ENCODE data around the gene SUMO3. TPM values are rescaled to one million over a fixed set of nuclear protein-coding genes. Genes with fewer than 3 reads are reported as not detected.

SUMO3 gene
- total RNA-seq, 3 donors from 2014 or later = 64.2 to 64.8 (median 64.4) TPM

GRCh38 chr21:44759628-44760285, 58.1 kb downstream of the SUMO3 start:
- DNase-seq (ENCODE audit: low spot score in 2 of 2) = no peak

GRCh38 chr21:44758781-44759627, 58.9 kb downstream of the SUMO3 start:
- DNase-seq (ENCODE audit: low spot score in 2 of 2) = no peak
- intact Hi-C loops (cut with DNase I; ENCODE audit: low total_unique reads) = no loop called here
- H3K27me3 ChIP-seq = no peaks in the 10 kb centered on the region

More at GRCh38 chr21:44759628-44760285, 58.1 kb downstream of the SUMO3 start:
- Histone ChIP-seq H3K27ac (no peak overlapping the region), H3K4me1 (no peaks in the 10 kb centered on the region), H3K4me3 (no peak overlapping the region), H3K36me3 (no peaks in the 10 kb centered on the region), H3K27me3 (no peaks in the 10 kb centered on the region), H3K9me3 (peaks cover 0 to 8% of the 10 kb centered on the region in 2 donors)
- intact Hi-C loops (cut with DNase I; ENCODE audit: low total_unique reads) = no loop called here
- TF ChIP-seq CTCF (IDR thresholded peaks at IDR 0.05) = no peak
- no peak for TF ChIP-seq POLR2A (IDR thresholded peaks at IDR 0.05)

GRCh38 chr21:44758141-44758561, 59.7 kb downstream of the SUMO3 start:
- DNase-seq (ENCODE audit: low spot score in 2 of 2) = no peak
- H3K27ac ChIP-seq = no peak overlapping the region
- intact Hi-C loops (cut with DNase I; ENCODE audit: low total_unique reads) = no loop called here
- H3K27me3 ChIP-seq = no peaks in the 10 kb centered on the region
- TF ChIP-seq CTCF (IDR thresholded peaks at IDR 0.05) = no peak
- TF ChIP-seq POLR2A (IDR thresholded peaks at IDR 0.05) = no peak
- TF ChIP-seq POLR2AphosphoS5 (IDR thresholded peaks at IDR 0.05) = no peak
- H3K4me3 ChIP-seq = no peak overlapping the region
- peaks cover 0 to 8% of the 10 kb centered on the region in 2 donors for H3K9me3 ChIP-seq
- no peaks in the 10 kb centered on the region for H3K36me3 ChIP-seq
- no peaks in the 10 kb centered on the region for H3K4me1 ChIP-seq

More at GRCh38 chr21:44758781-44759627, 58.9 kb downstream of the SUMO3 start:
- Histone ChIP-seq H3K4me1 (no peaks in the 10 kb centered on the region), H3K4me3 (no peak overlapping the region), H3K9me3 (peaks cover 0 to 8% of the 10 kb centered on the region in 2 donors), H3K36me3 (no peaks in the 10 kb centered on the region), H3K27ac (no peak overlapping the region)
- TF ChIP-seq POLR2AphosphoS5 (IDR thresholded peaks at IDR 0.05) (no peak), CTCF (IDR thresholded peaks at IDR 0.05) (no peak), POLR2A (IDR thresholded peaks at IDR 0.05) (no peak)

GRCh38 chr21:44757731-44758130, 60.1 kb downstream of the SUMO3 start:
- no peaks in the 10 kb centered on the region for H3K4me1 ChIP-seq
- H3K9me3 ChIP-seq = peaks cover 0 to 8% of the 10 kb centered on the region in 2 donors
- TF ChIP-seq POLR2AphosphoS5 (IDR thresholded peaks at IDR 0.05) = no peak
- intact Hi-C loops (cut with DNase I; ENCODE audit: low total_unique reads) = no loop called here
- H3K36me3 ChIP-seq = no peaks in the 10 kb centered on the region
- no peaks in the 10 kb centered on the region for H3K27me3 ChIP-seq
- no peak for DNase-seq (ENCODE audit: low spot score in 2 of 2)
- no peak overlapping the region for H3K27ac ChIP-seq
- no peak overlapping the region for H3K4me3 ChIP-seq

GRCh38 chr21:44756423-44757185, 61.3 kb downstream of the SUMO3 start:
- Histone ChIP-seq H3K4me3 (no peak overlapping the region), H3K4me1 (no peaks in the 10 kb centered on the region), H3K27me3 (no peaks in the 10 kb centered on the region), H3K36me3 (no peaks in the 10 kb centered on the region), H3K9me3 (peaks cover 0 to 8% of the 10 kb centered on the region in 2 donors), H3K27ac (no peak overlapping the region)
- intact Hi-C loops (cut with DNase I; ENCODE audit: low total_unique reads) = no loop called here
- no peak for TF ChIP-seq POLR2AphosphoS5 (IDR thresholded peaks at IDR 0.05)
- TF ChIP-seq CTCF (IDR thresholded peaks at IDR 0.05) = no peak
- no peak for TF ChIP-seq POLR2A (IDR thresholded peaks at IDR 0.05)
- no peak for DNase-seq (ENCODE audit: low spot score in 2 of 2)
